Esophagus (tissue), 2 donors: ENCODE measurements around the gene TMPRSS9. TPM values are rescaled to one million over a fixed set of nuclear protein-coding genes. Genes with fewer than 3 reads are reported as not detected.

Source experiments
- H3K27ac ChIP-seq, 2 donors: one replicate each; pipeline ENCODE4 v1.5.1; 2013; ENCODE audit warnings: low read depth in 2 of 2, mild to moderate bottlenecking in 2 of 2, inconsistent platforms in 1 of 2, low read length in 1 of 2, moderate library complexity in 1 of 2
- H3K27me3 ChIP-seq, 2 donors: one replicate each; pipeline ENCODE4 v1.6.1; 2013; ENCODE audit warnings: low read length in 2 of 2, control low read depth in 1 of 2, mild to moderate bottlenecking in 1 of 2; ENCODE audit not compliant: insufficient read depth in 2 of 2, control insufficient read depth in 1 of 2
- H3K36me3 ChIP-seq, 2 donors: one replicate each; pipeline ENCODE4 v1.6.1; 2013; ENCODE audit warnings: low read length in 1 of 2; ENCODE audit not compliant: control insufficient read depth in 2 of 2, insufficient read depth in 2 of 2
- H3K4me1 ChIP-seq, 2 donors: one replicate each; pipeline ENCODE4 v1.6.1; 2013; ENCODE audit warnings: low read length in 1 of 2; ENCODE audit not compliant: control insufficient read depth in 2 of 2, insufficient read depth in 2 of 2
- H3K4me3 ChIP-seq, 2 donors: one replicate each; pipeline ENCODE4 v1.5.1; 2013; ENCODE audit warnings: low read length in 2 of 2, mild to moderate bottlenecking in 2 of 2, low read depth in 1 of 2, moderate library complexity in 1 of 2
- H3K9me3 ChIP-seq, 2 donors: one replicate each; pipeline ENCODE4 v1.6.1; 2013; ENCODE audit warnings: mild to moderate bottlenecking in 2 of 2, low read depth in 1 of 2, low read length in 1 of 2, moderate library complexity in 1 of 2; ENCODE audit not compliant: control insufficient read depth in 2 of 2, insufficient read depth in 1 of 2
- WGBS, 2 donors: extraction: QIAGEN DNeasy Blood & Tissue Kit; methylation state at CpG; one replicate each; pipeline ENCODE4 v1.1.7; 2013; 5-methylcytosine and 5-hydroxymethylcytosine counted together
- polyA plus RNA-seq, 2 donors: library from polyadenylated mRNA; stranded (reverse); fragments of 200-250 nt; gene quantifications; one replicate each; pipeline ENCODE4 v1.2.3, GENCODE V29; 2013
- donor health status: healthy with polysubstance abuse.
- donor health status: Bipolar disorder and iron deficiency.

TMPRSS9 gene
- under 1 TPM in 1 of 2 donors, not detected in 1; 0.04 TPM for polyA plus RNA-seq

DNA sequence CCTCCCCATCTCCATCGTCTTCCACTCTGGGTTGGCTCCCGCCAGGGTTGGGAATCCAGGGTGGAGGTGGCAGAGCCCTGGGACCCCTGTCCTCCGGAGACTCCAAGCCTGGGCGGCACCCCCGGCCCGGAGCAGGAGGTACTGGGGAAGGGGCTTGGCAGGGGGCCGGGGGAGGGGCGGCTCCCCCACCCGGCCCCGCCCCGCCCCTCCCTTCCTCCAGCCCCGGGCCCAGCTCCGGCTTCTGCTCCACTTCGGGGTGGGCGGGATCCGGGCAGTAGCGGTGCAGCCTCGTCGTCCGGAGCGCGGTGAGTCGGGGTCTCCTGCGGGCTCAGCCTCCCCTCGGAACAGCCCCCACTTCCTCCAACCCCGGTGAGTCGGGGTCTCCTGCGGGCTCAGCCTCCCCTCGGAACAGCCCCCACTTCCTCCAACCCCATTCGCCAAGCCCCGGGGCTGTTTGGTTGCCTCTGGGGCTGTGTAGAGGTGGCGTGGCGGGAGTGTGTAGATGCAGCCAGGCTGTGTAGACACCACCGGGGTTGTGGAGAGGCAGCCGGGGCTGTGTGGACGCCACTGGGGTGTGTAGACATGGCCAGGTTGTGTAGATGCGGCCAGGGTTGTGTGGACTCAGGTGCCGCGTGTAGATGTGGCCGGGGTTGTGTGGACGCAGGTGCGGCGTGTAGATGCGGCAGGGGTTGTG is at the start of gene TMPRSS9:
TMPRSS9 (plus strand) TSS at position 274 of the 694 bp plus-strand sequence. CDS start 29,521 bp downstream, outside the sequence.
- no peak within 1 kb of the TSS for H3K4me3 ChIP-seq
- H3K27me3 ChIP-seq = peaks cover 0 to 2% of the 10 kb centered on the region in 2 donors
- H3K27ac ChIP-seq = no peak within 1 kb of the TSS
- no peaks in the 10 kb centered on the region for H3K4me1 ChIP-seq
- WGBS, 2 donors = 17 to 24% methylated on average over 31 to 44 of the region's 44 CpGs
- H3K36me3 ChIP-seq = no peaks in the 10 kb centered on the region
- peaks cover 3% of the 10 kb centered on the region in 2 donors for H3K9me3 ChIP-seq

DNA sequence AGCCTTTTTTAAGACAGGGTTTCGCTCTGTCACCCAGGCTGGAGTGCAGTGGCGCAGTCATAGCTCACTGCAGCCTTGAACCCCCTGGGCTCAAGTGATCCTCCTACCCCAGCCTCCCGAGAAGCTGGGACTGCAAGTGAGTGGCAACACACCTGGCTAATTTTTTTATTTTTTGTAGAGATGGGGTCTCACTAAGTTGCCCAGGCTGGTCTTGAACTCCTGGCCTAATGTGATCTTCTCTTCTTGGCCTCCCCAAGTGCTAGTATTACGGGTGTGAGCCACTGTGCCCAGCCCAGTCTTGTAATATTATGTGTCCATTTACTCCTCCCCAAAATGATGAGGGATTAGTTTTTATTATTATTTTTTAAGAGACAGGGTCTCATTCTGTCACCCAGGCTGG is 49.0 kb upstream of the TMPRSS9 start:
- H3K27ac ChIP-seq = no peak overlapping the region
- H3K27me3 ChIP-seq = peaks cover 0 to 9% of the 10 kb centered on the region in 2 donors
- no peaks in the 10 kb centered on the region for H3K36me3 ChIP-seq
- no peaks in the 10 kb centered on the region for H3K4me1 ChIP-seq
- no peak overlapping the region for H3K4me3 ChIP-seq
- H3K9me3 ChIP-seq = peaks cover 0 to 6% of the 10 kb centered on the region in 2 donors
- 93 to 94% methylated on average over 4 of the region's 4 CpGs for WGBS, 2 donors

DNA sequence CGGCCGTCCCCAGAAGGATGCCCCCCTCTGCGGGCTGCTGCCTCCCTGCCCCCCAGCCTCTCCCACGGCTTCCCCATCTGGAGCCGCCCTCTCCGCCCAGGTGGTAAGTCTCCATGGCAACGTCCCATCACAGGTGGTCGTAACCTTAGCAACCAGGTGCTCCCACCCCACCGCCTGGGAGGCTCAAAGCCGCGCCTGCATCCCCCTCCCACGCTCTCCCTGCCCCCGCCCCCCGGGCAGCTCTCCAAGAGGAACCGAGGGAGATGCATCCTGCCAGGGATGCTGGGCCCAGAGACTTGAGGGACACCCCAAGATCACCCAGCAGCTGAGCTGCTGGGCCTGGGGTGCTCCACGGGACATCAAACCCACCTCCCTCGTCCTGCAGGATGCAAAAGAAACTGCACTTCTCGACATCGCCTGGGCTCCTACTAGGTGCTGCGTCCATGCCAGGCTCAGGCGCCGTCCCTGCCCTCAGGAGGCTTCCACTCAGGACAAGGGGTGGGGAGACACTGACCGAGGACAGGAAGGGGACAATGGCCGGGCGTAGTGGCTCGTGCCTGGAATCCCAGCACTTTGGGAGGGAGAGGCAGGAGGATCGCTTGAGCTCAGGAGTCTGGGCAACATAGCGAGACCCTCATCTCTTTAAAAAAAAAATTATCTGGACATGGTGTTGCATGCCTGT is 47.1 kb upstream of the TMPRSS9 start:
- Histone ChIP-seq H3K36me3 (no peaks in the 10 kb centered on the region), H3K27me3 (peaks cover 0 to 3% of the 10 kb centered on the region in 2 donors), H3K4me3 (no peak overlapping the region), H3K27ac (no peak overlapping the region), H3K4me1 (no peaks in the 10 kb centered on the region), H3K9me3 (peaks cover 0 to 6% of the 10 kb centered on the region in 2 donors)
- WGBS, 2 donors = 36 to 38% methylated on average over 28 of the region's 28 CpGs

DNA sequence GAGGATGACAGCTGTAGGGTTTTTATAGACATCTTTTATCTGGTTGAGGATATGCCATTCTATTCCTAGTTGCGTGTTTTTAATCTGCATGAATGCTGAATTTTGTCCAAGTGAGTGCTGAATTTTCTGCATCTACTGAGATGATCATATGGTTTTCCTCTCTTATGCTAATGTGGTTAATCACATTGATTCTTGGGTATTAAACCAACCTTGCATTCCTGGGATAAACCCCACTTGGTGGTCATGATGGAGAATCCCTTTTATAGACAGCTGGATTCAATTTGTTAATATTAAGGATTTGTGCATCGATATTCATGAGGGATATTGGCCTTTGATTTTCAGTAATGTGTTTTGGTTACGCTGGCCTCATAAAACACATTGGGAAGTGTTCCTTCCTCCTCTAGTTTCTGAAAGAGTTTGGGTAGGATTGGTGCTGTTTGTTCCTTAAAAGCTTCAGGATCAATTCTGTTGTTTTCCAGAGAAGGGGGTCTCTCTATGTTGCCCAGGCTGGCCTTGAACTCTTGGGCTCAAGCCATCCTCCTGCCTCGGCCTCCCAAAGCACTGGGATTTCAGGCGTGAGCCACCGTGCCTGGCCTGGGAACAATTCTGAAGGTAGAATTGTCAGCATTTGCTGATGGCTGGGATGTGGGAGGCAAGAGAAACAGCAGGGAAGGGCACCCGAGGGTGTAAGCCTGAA is 44.8 kb upstream of the TMPRSS9 start:
- WGBS, 2 donors = 86 to 92% methylated on average over 7 of the region's 7 CpGs

DNA sequence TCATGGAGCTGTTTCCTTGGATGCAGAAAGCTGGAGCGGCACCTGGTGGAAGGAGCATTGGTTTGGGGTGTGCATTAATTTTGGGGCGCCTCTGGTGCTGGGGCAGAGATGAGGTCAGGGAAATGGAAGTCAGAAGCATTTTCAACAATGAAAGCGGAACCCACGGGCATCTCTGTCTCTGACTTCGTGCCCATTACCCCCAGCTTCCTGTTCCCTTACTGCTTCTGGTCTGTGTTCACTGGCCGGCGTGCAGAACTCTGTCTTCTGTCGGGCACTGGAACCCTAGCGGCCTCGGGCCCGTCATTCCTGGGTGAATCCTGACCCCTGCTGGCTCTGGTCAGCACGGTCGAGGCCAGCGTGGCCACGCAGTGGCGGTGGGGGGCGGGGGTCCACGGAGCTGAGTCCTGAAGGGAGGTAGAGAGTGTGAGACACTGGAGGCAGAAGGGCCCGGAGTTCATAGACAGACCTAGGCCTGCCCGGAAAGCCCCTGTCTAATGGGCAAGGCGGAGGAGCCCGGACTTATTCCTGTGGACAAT is 44.2 kb upstream of the TMPRSS9 start:
- 37 to 46% methylated on average over 22 of the region's 22 CpGs for WGBS, 2 donors
- Histone ChIP-seq H3K9me3 (peaks cover 0 to 6% of the 10 kb centered on the region in 2 donors), H3K36me3 (no peaks in the 10 kb centered on the region), H3K27ac (no peak overlapping the region), H3K27me3 (no peaks in the 10 kb centered on the region), H3K4me3 (no peak overlapping the region), H3K4me1 (no peaks in the 10 kb centered on the region)

More for the DNA sequence above, 44.8 kb upstream of the TMPRSS9 start:
- Histone ChIP-seq H3K4me1 (no peaks in the 10 kb centered on the region), H3K27ac (no peak overlapping the region), H3K4me3 (no peak overlapping the region), H3K9me3 (peaks cover 0 to 6% of the 10 kb centered on the region in 2 donors), H3K27me3 (no peaks in the 10 kb centered on the region), H3K36me3 (no peaks in the 10 kb centered on the region)

DNA sequence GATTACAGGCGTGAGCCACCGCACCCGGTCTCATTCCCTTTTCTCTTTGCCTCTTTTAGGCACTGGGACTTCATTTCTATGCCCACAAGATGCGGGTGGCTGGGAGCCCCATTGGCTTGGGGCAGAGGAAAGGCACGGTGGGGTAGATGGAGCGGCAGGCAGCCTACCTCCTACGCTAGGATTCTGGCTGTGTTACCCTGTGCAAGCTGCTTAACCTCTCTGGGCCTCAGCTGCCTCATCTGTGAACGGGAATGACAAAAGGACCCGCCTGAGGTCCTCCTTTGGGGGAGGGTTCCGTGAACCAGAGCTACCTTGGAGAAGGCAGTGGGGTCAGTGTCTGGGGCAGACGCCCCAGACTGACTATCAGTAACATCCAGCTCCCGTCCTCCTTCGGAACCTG is 42.8 kb upstream of the TMPRSS9 start:
- Histone ChIP-seq H3K36me3 (peaks cover 0 to 6% of the 10 kb centered on the region in 2 donors), H3K4me3 (no peak overlapping the region), H3K4me1 (no peaks in the 10 kb centered on the region), H3K9me3 (peaks cover 0 to 6% of the 10 kb centered on the region in 2 donors), H3K27ac (no peak overlapping the region), H3K27me3 (no peaks in the 10 kb centered on the region)
- WGBS, 2 donors = 94 to 95% methylated on average over 13 of the region's 13 CpGs

DNA sequence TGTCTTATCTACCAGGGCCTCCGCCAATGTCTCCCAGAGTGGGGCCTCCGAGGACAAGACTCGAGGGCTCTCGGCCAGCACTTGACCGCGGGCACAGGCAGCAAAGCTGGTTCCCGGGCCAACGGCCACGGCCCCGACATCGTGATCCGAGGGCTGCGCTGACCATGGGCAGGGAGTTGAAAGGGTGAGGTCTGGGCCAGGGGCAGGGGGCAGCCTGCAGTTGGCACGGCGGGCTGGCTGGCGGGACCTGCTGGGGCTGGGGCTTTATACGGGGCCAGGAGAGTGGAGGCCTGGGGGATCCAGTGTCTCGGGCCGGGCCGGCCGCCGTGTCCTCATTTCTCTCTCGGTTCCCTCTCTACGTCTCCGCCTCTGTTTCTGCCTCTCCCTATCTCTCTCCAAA is 42.3 kb upstream of the TMPRSS9 start:
- Histone ChIP-seq H3K27me3 (no peaks in the 10 kb centered on the region), H3K36me3 (peaks cover 0 to 9% of the 10 kb centered on the region in 2 donors), H3K9me3 (peaks cover 0 to 6% of the 10 kb centered on the region in 2 donors), H3K27ac (no peak overlapping the region), H3K4me1 (no peaks in the 10 kb centered on the region), H3K4me3 (no peak overlapping the region)
- WGBS, 2 donors = 85 to 86% methylated on average over 22 to 25 of the region's 25 CpGs

DNA sequence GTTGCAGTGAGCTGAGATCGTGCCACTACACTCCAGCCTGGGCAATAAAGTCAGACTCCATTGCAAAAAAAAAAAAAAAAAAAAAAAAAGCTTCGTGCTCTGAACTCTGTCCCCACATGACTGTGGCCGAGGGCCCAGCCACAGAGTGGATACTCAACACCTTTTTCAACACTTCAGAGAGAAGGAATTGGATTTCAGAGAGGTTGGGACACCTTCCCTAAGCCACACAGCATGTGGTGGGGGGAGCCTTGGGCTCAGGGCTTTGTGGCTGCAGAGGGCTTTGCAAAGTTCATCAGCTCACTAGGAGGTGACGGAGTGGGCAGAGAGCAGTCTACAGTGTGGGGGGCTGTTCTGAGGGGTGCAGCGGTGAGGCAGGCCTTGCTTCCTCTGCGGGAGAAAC is 41.1 kb upstream of the TMPRSS9 start:
- Histone ChIP-seq H3K9me3 (peaks cover 0 to 6% of the 10 kb centered on the region in 2 donors), H3K4me1 (no peaks in the 10 kb centered on the region), H3K27me3 (no peaks in the 10 kb centered on the region), H3K27ac (no peak overlapping the region), H3K4me3 (no peak overlapping the region), H3K36me3 (peaks cover 4 to 13% of the 10 kb centered on the region in 2 donors)
- WGBS, 2 donors = 80 to 84% methylated on average over 6 of the region's 6 CpGs

DNA sequence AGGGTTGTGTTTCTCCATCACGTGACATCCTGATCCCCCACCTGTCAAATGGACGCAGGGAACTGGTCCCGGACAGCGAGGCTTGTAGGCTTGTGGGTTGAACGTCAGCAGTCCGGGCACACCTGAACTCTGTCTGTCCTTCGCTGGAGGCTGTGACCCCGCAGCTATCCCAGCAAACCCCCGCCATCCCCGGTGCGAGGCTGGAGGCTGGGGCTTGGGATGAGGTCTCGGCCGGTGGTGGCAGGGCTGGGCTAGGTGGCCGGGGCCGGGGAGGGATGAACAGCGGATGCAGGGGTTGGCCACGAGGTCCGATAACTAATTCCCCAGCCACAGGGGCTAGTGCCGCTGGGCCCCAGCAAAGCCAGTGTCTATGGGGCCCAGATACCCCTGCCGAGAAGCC is 40.5 kb upstream of the TMPRSS9 start:
- Histone ChIP-seq H3K36me3 (peaks cover 4 to 13% of the 10 kb centered on the region in 2 donors), H3K27me3 (no peaks in the 10 kb centered on the region), H3K4me3 (no peak overlapping the region), H3K4me1 (no peaks in the 10 kb centered on the region), H3K27ac (no peak overlapping the region), H3K9me3 (peaks cover 0 to 5% of the 10 kb centered on the region in 2 donors)
- WGBS, 2 donors = 89 to 92% methylated on average over 20 of the region's 20 CpGs
